ENCODE results near the gene ZYG11B.
A peak's percentile ranks its signal among the peaks of the same experiment; 100 is the strongest.
"Not testable (repeated sequence)": the region's sequence is repeated elsewhere in the genome, so short reads cannot be mapped to it uniquely, and the experiment has no call there.

ZYG11B gene

DNA sequence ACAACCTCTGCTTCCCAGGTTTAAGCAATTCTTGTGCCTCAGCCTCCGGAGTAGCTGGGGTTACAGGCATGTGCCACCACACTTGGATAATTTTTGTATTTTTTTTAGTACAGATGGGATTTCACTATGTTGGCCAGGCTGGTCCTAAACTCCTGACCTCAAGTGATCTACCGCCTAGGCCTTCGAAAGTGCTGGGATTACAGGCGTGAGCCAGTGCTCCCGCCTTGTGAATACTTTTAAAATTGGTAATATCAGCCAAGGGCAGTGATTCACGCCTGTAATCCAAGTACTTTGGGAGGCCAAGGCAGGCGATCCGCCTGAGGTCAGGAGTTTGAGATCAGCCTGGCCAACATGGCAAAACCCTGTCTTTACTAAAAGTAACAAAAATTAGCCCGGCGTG lies 33.7 kb downstream of the ZYG11B start:
- no peak for DNase-seq

GRCh38 chr1:52767596-52768280 lies 41.5 kb downstream of the ZYG11B start:
- DNase-seq: no peak

GRCh38 chr1:52769346-52770033 lies 43.2 kb downstream of the ZYG11B start:
- DNase-seq: no peak

- DNase-seq: no peak
These were observed 45.1 kb downstream of the ZYG11B start for GRCh38 chr1:52771384-52771783.

GRCh38 chr1:52786148-52786547 lies 59.9 kb downstream of the ZYG11B start:
- DNase-seq: no peak

- not testable (repeated sequence) for DNase-seq
These were observed 64.2 kb downstream of the ZYG11B start for GRCh38 chr1:52790429-52790828.

DNA sequence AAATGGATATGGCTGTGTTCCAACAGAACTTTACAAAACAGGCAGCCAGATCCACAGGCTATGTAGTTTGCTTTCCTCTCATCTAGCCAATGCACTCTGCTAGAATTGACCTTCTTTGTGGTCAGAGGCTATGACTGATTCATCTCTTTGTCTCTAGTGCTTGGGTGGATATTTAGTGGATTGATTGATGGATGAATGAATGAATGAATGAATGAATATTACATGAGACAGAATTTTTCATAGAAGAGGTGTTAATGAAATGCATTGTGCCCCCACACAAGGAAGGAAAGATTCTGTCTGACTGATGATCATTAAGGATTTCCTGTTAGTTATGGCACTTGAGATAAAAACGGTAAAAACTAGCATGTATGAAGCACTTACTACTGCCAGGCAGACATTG lies 65.8 kb downstream of the ZYG11B start:
- no peak for DNase-seq

- DNase-seq: not testable (repeated sequence)
These were observed 67.5 kb downstream of the ZYG11B start for GRCh38 chr1:52793717-52794116.

- no peak for DNase-seq
These were observed 69.2 kb downstream of the ZYG11B start for GRCh38 chr1:52795464-52795863.

- no peak for DNase-seq
These were observed 72.1 kb downstream of the ZYG11B start for GRCh38 chr1:52798331-52798730.

DNA sequence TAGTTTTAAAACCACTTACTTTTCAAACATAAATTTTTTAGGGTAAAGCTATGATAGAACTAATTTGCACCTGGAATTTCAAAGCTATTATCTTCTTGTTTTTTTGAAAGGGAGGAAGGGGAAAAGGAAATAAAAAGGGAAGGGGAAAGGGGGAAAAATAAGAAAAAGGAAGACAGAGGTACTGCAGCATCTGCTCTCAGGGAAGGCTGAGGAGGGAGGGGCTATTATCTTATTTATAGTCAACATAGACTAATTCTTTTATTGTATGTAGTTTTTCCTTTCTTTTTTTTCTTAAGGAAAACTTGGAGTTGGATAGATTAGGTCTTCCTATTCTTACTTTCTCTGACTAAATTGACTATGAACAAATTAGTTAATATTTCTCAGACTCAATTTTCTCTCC lies 74.8 kb downstream of the ZYG11B start:
- DNase-seq: no peak

GRCh38 chr1:52804083-52804482 lies 77.8 kb downstream of the ZYG11B start:
- DNase-seq: not testable (repeated sequence)

DNA sequence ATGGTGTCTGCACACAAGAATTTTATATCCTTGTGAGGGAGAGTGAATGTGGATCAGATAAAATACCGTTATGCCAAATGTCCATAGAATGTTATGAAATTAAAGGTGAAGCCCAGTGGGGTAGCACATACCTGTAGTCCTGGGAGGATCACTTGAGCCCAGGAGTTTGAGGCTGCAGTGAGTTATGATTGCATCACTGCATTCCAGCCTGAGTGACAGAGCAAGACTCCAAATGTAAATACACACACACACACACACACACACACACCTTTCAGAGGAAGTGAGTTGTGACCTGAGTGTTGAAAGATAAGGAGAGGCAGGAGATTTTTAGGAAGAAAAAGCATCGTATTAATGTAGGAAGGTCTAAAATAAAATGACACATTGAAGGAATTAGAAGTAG lies 88.2 kb downstream of the ZYG11B start:
- DNase-seq: no peak

GRCh38 chr1:52820830-52821229 lies 94.6 kb downstream of the ZYG11B start:
- not testable (repeated sequence) for DNase-seq

GRCh38 chr1:52825868-52826267 lies 99.6 kb downstream of the ZYG11B start:
- DNase-seq: peak in 1 of 2 experiments; percentile 6

DNA sequence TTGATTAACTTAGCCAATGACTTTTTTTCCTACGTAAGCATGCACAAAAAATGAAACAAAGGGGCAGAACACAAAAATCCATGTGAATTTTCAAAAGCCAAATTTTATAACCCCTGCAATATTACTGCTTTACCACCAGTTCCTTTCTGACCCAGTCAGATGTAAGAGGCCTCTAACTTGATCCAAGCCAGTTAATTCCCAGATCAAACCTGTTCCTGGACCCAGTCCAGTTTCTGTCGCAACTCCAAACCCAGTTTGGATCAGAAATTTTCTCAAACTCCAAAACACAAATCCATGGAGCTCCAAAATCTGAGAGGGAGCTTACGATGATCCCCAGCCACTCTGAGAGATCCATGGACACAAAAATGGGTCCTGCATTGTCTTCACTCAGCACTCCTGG lies 108.5 kb downstream of the ZYG11B start:
- no peak for DNase-seq

DNA sequence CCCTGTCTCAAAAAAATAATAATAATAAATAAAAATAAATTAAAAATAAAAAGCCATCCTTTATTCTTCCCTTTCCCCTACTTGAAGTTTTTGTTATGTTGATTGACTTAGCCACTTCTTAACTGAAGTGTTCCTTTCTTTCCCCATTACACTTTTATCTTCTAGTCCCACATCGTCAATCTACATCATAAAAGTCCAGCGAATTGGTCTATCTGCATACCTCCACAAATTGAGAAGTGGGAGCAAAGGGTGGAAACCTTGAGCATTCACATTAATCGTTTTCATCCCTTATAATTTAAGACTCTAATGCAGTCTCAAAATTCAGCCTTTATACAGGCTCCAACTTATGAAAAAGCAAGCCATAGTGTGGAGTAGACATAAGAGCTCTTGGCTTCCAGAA lies 109.8 kb downstream of the ZYG11B start:
- no peak for DNase-seq

DNA sequence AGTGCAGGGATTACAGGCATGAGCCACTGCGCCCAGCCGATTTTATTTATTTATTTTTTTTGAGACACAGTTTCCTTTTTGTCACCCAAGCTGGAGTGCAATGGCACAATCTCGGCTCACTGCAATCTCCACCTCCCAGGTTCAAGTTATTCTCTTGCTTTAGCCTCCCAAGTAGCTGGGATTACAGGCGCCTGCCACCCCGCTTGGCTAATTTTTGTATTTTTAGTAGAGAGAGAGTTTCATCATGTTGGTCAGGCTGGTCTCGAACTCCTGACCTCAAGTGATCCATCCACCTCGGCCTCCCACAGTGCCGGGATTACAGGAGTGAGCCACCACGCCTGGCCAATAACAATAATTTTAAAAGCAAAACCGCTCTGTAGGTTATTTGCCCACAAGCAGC lies 112.9 kb downstream of the ZYG11B start:
- DNase-seq: not testable (repeated sequence)

- peak; percentile 67 to 94 for DNase-seq
These were observed 116.5 kb downstream of the ZYG11B start, which contains the start of gene ZYG11A for GRCh38 chr1:52842643-52843310. Gene ZYG11A, plus strand, starts transcription at chr1:52842760. Its CDS starts 124 bp downstream, at chr1:52842884.

DNA sequence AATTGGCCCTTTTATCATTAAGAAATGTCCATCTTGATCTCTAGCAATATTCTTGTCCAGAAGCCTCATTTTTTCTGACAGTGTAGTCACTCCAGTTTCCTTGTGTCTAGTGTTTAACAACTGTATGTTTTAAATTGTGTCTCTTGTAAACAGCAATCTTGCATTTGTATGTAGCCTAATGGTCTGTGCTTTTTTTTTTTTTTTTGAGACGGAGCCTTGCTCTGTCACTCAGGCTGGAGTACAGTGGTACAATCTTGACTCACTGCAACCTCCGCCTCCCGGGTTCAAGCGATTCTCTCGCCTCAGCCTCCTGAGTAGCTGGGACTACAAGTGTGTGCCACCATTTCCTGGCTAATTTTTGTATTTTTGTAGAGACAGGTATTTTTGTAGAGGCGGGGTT lies 118.9 kb downstream of the ZYG11B start:
- DNase-seq: not testable (repeated sequence)

DNA sequence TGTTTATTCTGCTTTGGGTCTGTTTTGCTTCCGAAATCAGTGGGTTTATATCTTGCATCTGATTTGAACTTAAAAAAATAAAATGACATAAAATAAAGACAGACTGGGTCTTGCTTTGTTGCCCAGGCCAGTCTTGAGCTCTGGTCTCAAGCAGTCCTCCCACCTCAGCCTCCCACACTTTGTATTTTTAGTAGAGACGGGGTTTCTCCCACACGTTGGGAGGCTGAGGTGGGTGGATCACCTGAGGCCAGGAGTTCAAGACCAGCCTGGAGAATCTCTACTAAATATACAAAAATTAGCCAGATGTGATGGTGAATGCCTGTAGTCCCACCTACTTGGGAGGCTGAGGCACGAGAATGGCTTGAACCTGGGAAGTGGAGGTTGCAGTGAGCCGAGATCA lies 122.2 kb downstream of the ZYG11B start:
- no peak for DNase-seq

DNA sequence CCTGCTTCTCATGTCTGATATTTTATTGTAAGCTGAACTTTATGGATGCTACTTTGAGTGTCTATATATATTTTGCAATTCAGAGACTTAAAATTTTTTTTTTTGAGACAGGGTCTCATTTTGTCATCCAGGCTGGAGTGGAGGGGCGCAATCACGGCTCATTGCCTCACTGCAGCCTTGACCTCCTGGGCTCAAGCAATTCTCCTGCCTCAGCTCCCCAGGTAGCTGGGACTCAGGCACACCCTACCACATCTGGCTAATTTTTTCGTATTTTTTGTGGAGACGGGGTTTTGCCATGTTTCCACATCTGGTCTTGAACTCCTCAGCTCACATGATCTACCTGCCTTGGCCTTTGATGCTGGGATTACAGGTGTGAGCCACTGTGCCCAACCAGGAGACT lies 124.7 kb downstream of the ZYG11B start:
- DNase-seq: no peak

GRCh38 chr1:52852854-52853253 lies 126.6 kb downstream of the ZYG11B start:
- no peak for DNase-seq

DNA sequence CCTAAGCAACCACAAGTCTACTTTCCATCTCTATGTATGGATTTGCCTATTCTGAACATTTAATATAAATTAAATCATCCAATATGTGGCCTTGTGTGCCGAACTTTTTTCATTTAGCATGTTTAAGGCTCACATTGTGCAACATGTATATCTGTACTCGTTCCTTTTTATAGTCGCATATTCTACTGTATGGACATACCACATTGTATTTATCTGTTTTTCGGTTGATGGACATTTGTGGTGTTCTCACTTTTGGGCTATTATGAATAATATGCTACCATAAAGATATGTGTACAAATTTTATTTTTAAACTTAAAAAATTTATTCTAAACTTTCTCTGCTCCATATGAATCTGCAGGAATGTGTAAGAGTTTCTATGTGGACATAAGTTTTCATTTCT lies 129.3 kb downstream of the ZYG11B start:
- no peak for DNase-seq
